IPS-NIHi7 (cell line): ENCODE data around the gene TUBGCP6.
A peak's percentile ranks its signal among the peaks of the same experiment; 100 is the strongest.

Experiments used
- DNase-seq: peaks from one replicate; pipeline ENCODE4 v3.0.0; 2012; ENCODE audit warnings: mixed read lengths; ENCODE audit errors: extremely low spot score

TUBGCP6 gene

DNA sequence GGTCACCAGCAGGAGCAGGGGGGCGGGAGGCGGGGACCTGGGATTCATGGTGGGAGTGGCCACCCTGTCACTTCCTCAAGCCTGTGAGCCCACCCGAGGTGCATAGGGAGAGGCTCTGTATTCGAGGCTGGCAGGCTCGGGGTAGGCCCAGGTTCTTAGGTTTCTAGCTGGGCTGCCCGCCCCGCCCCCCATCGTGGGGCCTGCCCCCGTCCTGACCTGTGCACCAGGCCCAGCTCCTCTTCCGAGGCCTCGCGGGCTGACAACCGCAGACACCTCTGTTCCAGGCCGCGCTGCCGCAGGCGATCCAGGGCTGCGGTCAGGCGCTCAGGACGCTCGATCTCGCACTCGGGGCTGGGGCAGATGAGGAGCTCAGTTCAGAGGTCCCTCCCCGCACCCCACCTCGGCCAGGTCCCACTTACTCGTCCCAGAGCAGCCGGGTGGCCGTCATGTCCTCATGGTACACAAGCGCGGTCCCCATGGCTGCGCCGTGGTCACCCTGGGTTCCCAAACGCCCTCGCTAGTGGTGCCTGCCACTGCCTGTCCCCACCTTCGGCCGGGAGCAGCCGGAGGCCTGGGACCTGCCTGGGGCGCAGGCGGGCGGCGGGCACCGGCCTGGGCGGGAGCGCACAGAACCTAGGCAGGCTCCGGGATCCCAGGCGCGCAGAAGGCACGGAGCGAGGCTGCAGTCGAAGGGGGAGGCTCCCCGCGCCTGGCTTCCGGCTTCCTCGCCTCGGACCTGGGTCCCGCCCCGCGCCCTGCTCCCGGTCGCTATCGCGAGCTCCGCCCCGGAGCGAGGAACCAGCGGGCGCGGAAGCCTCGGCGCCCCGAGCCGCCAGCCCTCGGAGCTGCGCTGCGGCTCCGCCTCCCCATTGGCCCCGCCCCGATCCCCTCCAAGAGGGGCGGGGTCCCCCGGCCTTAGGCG is 6.0 kb upstream of the TUBGCP6 start, which contains the start of gene HDAC10:
Gene HDAC10 (minus strand): TSS at position 711 of the 922 bp plus-strand sequence. CDS start 233 bp downstream, at position 478.
- DNase-seq = peak; percentile 92

- no peak for DNase-seq
Measured at GRCh38 chr22:50250249-50250554, 5.4 kb upstream of the TUBGCP6 start.

- DNase-seq = no peak
Measured at GRCh38 chr22:50249341-50250248, 4.8 kb upstream of the TUBGCP6 start.

GRCh38 chr22:50248196-50249081 is 3.6 kb upstream of the TUBGCP6 start:
- no peak for DNase-seq

DNA sequence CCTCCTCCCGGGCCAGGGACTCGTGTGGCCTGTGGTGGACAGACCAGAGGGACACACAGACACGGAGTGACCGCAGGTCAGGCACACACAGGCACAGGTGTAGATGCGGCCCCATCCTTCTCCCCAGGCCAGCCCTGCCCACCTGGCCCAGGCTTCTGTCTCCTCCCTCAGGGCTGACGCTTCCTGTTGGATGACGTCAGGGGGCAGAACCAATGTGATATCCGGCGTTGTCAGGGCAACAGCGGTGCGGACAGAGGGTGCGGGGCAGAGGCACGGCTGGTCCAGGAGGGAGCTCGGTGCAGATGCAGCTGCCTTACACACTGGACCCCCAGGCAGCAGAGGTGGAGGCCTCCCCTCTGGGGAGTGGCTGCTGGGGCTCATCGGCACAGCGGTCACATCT is 2.9 kb upstream of the TUBGCP6 start:
- peak; percentile 67 for DNase-seq

- DNase-seq = no peak
Measured at GRCh38 chr22:50246242-50247175, 1.7 kb upstream of the TUBGCP6 start.

DNA sequence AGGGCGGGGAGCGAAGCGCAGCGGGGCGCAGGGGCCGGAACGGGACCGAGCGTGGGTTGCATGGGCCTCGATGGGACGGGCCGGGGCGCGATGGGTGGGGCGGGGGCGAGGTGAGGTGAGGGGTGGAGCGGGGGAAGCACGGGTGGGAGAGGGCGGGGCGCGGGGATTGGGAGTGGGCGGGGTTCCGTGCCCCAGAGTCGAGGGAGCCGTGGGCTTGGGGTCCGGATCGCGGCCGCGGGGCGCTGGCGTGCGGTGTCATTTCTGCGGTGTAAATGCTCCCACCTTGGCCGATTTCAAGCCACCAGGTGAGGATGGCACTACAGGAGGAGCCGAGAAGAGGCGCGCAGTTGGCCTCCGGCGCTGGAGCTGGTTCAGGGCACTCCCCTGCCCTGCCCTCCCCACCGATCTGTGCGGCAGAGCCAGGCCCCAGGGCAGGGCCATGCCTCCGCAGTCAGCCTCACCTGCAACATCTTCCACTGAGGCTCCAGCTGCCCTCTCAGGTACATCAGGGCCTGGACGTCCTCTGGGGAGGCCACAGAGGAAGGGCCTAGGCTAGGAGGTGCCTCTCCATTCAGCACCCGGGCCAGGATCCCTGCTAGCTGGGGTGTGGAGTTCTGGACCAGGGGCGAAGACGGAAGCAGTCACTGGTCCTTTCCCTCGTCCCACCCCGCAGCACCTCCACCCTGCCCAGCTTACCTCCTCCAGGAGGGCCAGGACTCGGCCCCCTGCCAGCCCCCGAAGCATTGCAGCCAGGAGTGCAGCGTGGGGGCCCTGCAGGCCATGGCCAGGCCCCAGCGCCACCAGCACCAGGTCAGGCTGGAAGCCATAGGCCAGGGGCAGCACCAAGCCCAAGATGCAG is 620 bp upstream of the TUBGCP6 start:
- no peak for DNase-seq

- no peak for DNase-seq
Measured at GRCh38 chr22:50243685-50244419, 971 bp downstream of the TUBGCP6 start.

- DNase-seq = no peak
Measured at GRCh38 chr22:50242406-50242949, 2.3 kb downstream of the TUBGCP6 start.

DNA sequence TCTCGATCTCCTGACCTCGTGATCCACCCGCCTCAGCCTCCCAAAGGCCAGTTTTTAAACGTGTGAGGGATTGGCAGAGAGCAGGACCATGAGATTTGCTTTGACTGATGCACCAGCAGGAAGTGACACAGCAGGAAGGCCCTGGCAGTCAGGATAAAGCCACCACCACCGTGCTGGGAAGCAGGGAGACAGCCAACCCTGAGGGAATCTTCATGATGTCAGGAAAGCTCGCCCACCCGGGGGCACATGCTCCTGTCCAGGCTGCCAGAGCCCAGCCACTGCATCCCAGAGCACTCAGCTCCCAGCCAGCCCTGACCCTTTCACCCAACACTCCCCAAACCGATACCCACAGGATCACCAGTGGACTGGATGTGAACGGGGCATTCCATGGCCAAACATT is 6.1 kb downstream of the TUBGCP6 start:
- DNase-seq = no peak

- no peak for DNase-seq
Measured at GRCh38 chr22:50236731-50237409, 8.0 kb downstream of the TUBGCP6 start.

DNA sequence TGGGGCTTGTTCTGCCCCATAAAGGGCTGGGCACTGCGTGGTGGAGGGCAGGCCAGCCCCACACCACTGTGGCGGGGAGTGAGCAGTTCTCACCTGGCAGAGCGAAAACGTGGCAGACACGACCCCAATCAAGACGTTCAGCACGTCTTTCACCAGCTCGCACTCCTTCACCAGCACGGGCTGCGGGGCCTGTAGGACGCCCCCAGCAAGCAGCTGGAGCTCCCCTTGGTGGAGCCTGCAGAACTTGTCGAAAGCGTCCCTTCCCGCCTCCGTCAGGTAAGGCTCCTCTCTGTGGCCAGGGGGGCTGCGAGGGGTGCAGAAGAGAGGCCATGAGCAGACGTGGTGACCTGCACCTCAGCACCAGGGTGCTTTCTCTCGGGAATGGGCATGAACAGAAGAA is 11.6 kb downstream of the TUBGCP6 start:
- DNase-seq = no peak

- no peak for DNase-seq
Measured at GRCh38 chr22:50232481-50233151, 12.2 kb downstream of the TUBGCP6 start.

- no peak for DNase-seq
Measured at GRCh38 chr22:50229370-50229769, 15.5 kb downstream of the TUBGCP6 start.

GRCh38 chr22:50228366-50228765 is 16.5 kb downstream of the TUBGCP6 start:
- no peak for DNase-seq

DNA sequence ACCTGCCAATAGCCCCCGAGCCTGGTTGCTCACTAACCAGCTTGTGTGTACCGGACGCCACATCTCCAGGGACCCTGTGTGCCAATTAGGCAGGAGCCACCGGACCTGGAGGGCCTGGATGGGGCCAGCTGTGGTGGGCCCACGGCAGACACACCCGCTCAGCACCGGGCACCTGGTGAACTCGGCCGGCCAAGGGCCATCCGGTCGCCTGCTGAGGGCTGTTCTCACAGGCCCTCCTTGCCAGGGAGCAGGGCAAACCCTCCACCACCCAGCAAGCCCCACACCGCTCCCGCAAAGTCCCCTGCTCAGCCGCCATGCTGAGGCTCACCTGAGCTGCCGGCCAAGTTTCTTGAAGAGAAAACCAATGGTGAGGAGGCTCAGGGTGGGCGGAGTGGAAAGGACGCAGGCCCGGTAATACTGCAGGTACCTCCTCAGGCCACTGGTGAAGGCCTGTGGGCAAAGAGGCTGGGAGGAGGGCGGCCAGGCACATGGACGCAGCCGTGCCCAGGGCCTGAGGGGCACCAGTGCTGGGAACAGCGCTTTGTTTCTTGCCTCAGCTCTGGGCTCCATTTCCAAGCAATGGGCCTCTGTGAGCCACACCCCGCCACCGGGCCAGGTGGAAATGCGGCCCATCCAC is 17.1 kb downstream of the TUBGCP6 start:
- DNase-seq = no peak

GRCh38 chr22:50226875-50227165 is 18.0 kb downstream of the TUBGCP6 start:
- no peak for DNase-seq
